ENCODE measurements around the gene FOXJ2.

FOXJ2 gene

GRCh38 chr12:8050600-8051250 lies 18.2 kb downstream of the FOXJ2 start:
- DNase-seq (ENCODE audit: low read depth in 1 of 2, low spot score in 1 of 2): peak in 1 of 2 experiments; percentile 72
- TF ChIP-seq REST (IDR thresholded peaks at IDR 0.05; ENCODE audit: insufficient replicate concordance, low read depth) (no peak), POLR2AphosphoS5 (IDR thresholded peaks at IDR 0.05; ENCODE audit: low read depth) (no peak), GABPA (IDR thresholded peaks at IDR 0.05; ENCODE audit: low read depth) (no peak), SPI1 (IDR thresholded peaks at IDR 0.05; ENCODE audit: borderline replicate concordance, low read depth) (no peak), CTCF (IDR thresholded peaks at IDR 0.05; ENCODE audit: insufficient read depth, low read length) (no peak)
- Histone ChIP-seq H3K27me3 (ENCODE audit: insufficient read depth, poor library complexity, severe bottlenecking) (no peaks in the 10 kb centered on the region), H3K4me3 (replicated peaks; ENCODE audit: insufficient read depth, low read length) (no peak overlapping the region), H3K27ac (replicated peaks) (peak overlapping the region; percentile 48)

GRCh38 chr12:8052679-8053078 lies 20.2 kb downstream of the FOXJ2 start:
- Histone ChIP-seq H3K27ac (replicated peaks) (peak overlapping the region; percentile 75), H3K4me3 (replicated peaks; ENCODE audit: insufficient read depth, low read length) (no peak overlapping the region), H3K27me3 (ENCODE audit: insufficient read depth, poor library complexity, severe bottlenecking) (no peaks in the 10 kb centered on the region)
- DNase-seq (ENCODE audit: low read depth in 1 of 2, low spot score in 1 of 2): peak in 1 of 2 experiments; percentile 96
- TF ChIP-seq REST (IDR thresholded peaks at IDR 0.05; ENCODE audit: insufficient replicate concordance, low read depth) (no peak), POLR2AphosphoS5 (IDR thresholded peaks at IDR 0.05; ENCODE audit: low read depth) (peak; percentile 71)

- no peak overlapping the region for H3K4me3 ChIP-seq (replicated peaks; ENCODE audit: insufficient read depth, low read length)
- no peaks in the 10 kb centered on the region for H3K27me3 ChIP-seq (ENCODE audit: insufficient read depth, poor library complexity, severe bottlenecking)
- no peak for DNase-seq (ENCODE audit: low read depth in 1 of 2, low spot score in 1 of 2)
- no peak for TF ChIP-seq REST (IDR thresholded peaks at IDR 0.05; ENCODE audit: insufficient replicate concordance, low read depth)
- no peak for TF ChIP-seq SPI1 (IDR thresholded peaks at IDR 0.05; ENCODE audit: borderline replicate concordance, low read depth)
- TF ChIP-seq POLR2AphosphoS5 (IDR thresholded peaks at IDR 0.05; ENCODE audit: low read depth): no peak
- TF ChIP-seq CTCF (IDR thresholded peaks at IDR 0.05; ENCODE audit: insufficient read depth, low read length): no peak
- TF ChIP-seq GABPA (IDR thresholded peaks at IDR 0.05; ENCODE audit: low read depth): no peak
- H3K27ac ChIP-seq (replicated peaks): peak overlapping the region; percentile 75
Measured at GRCh38 chr12:8054816-8055215, 22.3 kb downstream of the FOXJ2 start.
